HPDE6-E6E7 (cell line): ENCODE measurements around the gene HUS1.

Experiments
- DNase-seq: peaks from one replicate; pipeline ENCODE4 v3.0.0; 2011; ENCODE audit warnings: missing footprints; ENCODE audit errors: extremely low spot score

The HUS1 gene

DNA sequence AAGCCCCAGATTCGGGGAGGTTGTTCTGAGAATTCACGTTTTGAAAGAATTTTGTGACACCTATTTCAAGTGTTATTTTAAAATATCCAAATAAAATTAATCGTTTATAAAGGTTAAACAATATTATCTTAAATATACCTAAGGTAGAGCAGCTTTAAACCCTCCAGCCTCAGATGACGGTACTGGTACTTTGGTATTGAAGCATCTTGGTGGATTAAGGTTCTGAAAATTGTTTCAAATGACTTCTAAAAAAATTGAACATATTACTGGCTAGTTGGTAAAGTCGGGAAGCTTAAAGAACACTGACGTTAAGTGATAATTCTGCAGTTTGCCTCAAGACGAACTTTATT is 392 bp upstream of the HUS1 start:
- no peak for DNase-seq

DNA sequence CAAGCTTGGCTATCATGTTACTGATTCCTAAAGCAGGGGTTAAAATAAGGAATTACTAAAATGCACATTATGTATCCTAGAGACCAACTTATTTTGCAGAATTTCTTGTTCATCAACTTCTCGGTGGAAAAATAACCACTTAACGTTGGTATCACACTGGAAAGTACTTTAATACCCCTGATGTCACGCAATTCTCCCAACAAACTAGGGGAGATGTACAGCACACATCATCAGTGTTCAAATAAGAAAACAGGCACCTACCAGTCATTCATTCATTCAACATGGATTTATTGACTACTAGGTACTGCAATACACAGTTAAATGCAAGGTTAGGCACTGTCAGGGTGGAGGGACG is 648 bp downstream of the HUS1 start:
- no peak for DNase-seq

GRCh38 chr7:47973739-47974138 is 5.7 kb downstream of the HUS1 start:
- no peak for DNase-seq

DNA sequence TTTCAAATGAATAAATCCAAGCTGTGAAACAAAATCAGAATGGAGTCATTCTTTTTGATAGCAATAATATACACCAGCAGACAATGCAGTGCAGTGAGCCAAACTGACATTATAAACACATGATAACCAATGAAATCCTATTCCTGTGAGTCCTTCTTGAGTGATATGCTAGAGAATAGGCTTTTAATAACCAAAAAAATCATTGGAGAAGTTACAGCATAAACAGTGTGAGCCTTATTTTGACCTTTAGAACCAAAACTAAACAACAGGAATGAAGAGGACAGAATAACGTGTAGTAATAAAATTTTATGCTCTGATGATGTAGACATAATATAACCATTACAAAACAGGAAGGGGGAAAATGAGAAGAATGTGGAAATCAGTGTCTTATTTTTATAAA is 8.7 kb downstream of the HUS1 start:
- DNase-seq, result no peak

- peak; percentile 49 for DNase-seq
These were observed 10.3 kb downstream of the HUS1 start for GRCh38 chr7:47968847-47969774.

- DNase-seq, result no peak
These were observed 11.7 kb downstream of the HUS1 start for GRCh38 chr7:47967708-47968107.

GRCh38 chr7:47967123-47967522 is 12.3 kb downstream of the HUS1 start:
- DNase-seq, result no peak

- DNase-seq, result no peak
These were observed 14.0 kb downstream of the HUS1 start for GRCh38 chr7:47965456-47965855.

GRCh38 chr7:47962262-47962661 is 17.2 kb downstream of the HUS1 start:
- DNase-seq, result no peak

DNA sequence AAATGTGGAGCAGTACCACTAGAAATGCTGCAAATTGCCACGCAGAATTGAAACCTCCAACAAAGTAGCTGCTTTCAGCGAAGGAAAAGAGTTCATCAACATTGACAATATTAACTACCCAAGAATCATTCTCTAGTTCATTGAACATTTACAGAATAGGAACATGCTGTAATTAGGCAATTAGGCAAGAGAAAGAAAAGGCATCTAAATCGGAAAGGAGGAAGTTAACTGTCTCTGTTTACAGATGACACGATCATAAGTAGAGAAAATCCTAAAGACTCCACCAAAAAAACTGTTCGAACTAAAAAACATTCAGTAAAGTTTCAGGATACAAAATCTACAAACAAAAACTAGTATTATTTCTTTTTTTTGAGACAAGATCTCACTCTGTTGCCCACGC is 22.3 kb downstream of the HUS1 start:
- no peak for DNase-seq

GRCh38 chr7:47956220-47956619 is 23.2 kb downstream of the HUS1 start:
- no peak for DNase-seq

- DNase-seq, result no peak
These were observed 25.0 kb downstream of the HUS1 start for GRCh38 chr7:47954231-47954911.

DNA sequence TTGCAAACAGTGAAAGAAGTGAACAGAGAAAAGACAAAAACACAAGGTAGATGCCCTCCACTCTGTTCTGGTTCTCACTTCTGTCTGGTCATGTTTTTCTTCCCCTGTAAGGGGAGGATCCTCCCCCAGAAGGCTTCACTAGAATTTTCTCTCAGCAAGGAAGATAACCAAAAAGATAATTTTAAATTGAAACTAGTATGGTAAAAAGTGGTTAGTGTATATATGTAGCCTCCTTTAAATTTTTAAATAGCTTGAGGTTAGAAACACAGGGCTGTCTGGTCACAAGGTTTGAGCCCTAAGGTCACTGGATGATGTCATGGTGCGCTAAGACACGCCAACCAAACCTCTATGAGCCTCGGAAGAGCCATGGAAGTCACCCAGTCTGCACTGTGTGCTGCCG is 25.6 kb downstream of the HUS1 start:
- DNase-seq, result no peak

GRCh38 chr7:47952224-47952623 is 27.2 kb downstream of the HUS1 start:
- no peak for DNase-seq

DNA sequence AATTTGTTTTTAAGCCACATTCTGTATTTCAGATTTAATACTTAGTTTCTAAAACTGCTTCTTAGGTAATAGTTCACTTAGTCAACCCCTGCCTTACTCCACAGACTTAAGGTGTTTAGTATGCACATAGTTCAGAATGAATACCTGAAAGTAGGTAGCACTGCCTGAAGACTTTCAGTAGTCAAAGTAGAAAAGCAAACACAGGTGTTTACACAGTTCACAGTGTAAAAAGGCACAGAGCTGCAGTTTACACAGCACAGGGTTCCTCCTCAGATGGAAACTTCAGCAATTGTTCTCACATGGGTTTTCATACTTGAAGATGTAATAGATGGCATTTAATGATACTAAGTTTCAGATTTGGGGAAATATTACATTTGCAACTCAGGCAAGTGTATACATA is 28.0 kb downstream of the HUS1 start:
- no peak for DNase-seq

- DNase-seq, result peak; percentile 61
These were observed 28.7 kb downstream of the HUS1 start for GRCh38 chr7:47950714-47951113.

DNA sequence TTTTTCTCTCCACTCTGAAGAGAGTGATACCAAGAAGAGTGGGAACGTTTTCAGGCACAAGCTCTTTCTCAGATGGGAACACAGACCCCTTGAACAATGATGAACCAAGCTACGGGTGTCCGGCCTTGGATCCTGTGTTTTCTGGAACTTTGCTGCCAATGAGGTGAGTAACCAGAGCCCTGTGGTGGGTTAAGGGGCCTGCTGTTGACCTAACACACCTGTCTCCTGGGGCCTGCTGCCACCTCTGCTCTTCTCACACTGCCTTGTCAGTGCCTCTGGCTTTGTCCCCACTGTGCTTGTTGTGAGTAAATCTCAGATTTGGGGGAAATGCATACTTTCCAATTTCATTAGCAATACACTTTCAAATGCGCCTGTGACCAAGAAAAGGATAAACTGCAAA is 29.7 kb downstream of the HUS1 start:
- no peak for DNase-seq

- no peak for DNase-seq
These were observed 31.1 kb downstream of the HUS1 start, which contains the start of gene PKD1L1 for GRCh38 chr7:47948141-47948790. PKD1L1 (minus strand) TSS chr7:47948466; CDS start chr7:47948440, 26 bp downstream.

GRCh38 chr7:47947355-47947749 is 32.1 kb downstream of the HUS1 start:
- no peak for DNase-seq

DNA sequence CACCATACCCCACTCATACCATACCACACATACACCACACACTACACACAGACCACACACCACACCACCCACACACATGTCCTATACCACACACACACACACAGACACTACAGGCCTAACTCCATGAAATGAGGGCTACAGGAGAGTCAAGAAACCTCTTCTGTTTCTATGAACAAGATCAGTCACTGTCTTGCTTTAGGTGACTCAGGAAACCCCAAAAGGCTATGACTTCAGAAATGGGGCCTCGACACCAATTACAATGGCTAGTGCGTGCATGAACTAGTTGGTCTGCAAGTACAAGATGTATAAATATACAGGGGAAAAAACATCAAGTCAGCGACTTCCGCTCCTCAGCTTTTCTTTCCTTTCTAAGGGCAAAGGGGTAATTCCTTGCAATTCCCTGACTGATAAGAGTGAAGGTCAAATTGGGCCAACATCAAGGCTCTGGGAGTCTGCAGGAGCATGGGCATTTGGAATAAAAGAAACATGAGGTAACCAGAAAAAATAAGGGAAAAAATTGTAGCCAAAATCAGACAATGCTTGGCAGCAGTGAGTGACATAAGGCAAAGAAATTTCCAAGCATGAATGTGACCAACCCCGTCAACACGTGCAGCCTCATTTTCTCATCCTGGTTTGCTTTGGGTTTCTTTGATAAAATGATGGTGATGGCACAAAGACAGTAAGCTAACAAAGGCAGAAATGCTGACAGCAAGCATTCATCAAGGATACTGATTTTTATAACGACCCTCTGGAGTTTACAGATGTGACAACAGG is 32.6 kb downstream of the HUS1 start:
- DNase-seq, result peak; percentile 57

GRCh38 chr7:47945261-47946015 is 34.0 kb downstream of the HUS1 start:
- DNase-seq, result peak; percentile 32
